Stimulated activated CD4-positive, alpha-beta T cell treated with anti-CD3 and anti-CD28 coated beads, Interleukin-15, amount 100 ng/mL, for 1 hour (primary cell): ENCODE measurements around the gene CDH11.

Experiments used
- DNase-seq, 2 donors: peaks; one replicate each; pipeline ENCODE4 v3.0.0-alpha.2; 2020; ENCODE audit warnings: low read depth in 1 of 2, low spot score in 1 of 2

The CDH11 gene

GRCh38 chr16:64983963-64984362 lies 137.9 kb downstream of the CDH11 start:
- no peak for DNase-seq

- DNase-seq, result no peak
These were observed 138.6 kb downstream of the CDH11 start for GRCh38 chr16:64983231-64983630.

GRCh38 chr16:64982581-64982980 lies 139.3 kb downstream of the CDH11 start:
- DNase-seq, result no peak

DNA sequence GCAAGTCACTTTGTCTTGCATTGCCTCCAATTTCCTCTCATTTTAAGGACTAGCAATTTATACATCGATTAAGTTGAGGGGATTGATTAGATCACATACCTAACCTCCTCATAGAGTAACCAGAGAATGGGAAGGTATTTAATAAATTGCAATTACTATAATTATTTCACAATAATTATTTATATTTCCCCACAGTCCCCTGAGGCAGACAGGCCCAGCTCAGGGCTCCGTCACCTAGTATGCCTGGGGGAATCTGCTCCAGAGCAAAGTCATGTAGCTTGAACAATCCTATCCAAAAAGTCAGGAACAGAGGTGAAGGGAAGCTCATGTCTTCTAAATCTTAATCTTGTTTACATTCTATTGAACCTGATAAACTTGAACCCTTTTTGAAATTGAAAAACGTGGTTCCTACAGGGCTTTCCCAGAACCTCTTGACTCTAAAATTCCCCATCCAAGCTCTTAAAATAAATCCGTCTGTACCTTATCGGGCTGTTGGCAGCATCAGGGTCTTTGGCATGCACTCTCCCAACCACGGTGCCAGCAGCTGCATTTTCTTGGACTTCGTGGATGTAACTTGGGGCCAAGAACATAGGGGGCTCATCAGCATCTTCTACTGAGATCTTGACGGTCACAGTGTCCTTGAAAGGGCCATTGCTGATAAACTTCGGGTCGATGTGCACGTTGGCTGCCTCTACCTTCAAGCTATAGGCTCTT lies 140.1 kb downstream of the CDH11 start:
- DNase-seq, result no peak

GRCh38 chr16:64977206-64977920 lies 144.5 kb downstream of the CDH11 start:
- DNase-seq, result no peak

- no peak for DNase-seq
These were observed 146.0 kb downstream of the CDH11 start for GRCh38 chr16:64975821-64976220.

- DNase-seq, result no peak
These were observed 147.5 kb downstream of the CDH11 start for GRCh38 chr16:64974381-64974780.

- no peak for DNase-seq
These were observed 148.7 kb downstream of the CDH11 start for GRCh38 chr16:64973171-64973570.

DNA sequence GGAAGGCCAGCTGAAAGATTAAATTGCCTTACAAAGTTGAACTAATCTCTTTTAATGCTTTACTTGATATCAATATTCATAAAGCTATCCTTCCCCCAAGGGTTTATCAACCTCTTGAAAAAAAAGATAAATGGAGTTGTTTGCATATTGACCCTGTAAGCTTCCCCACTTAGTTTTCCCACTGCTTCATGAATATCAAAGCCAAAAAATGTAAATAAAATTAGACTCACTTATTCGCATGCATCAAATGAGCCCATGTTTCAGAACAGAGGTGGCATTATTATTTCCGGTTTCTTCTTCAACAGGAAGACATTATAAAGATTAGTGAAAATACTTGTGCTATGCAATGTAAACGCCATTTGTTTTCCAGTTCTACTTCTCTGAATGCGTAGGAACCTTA lies 150.7 kb downstream of the CDH11 start:
- DNase-seq, result no peak

GRCh38 chr16:64969221-64969620 lies 152.6 kb downstream of the CDH11 start:
- no peak for DNase-seq

- DNase-seq, result no peak
These were observed 153.3 kb downstream of the CDH11 start for GRCh38 chr16:64968539-64968938.

GRCh38 chr16:64964126-64964540 lies 157.7 kb downstream of the CDH11 start:
- no peak for DNase-seq

DNA sequence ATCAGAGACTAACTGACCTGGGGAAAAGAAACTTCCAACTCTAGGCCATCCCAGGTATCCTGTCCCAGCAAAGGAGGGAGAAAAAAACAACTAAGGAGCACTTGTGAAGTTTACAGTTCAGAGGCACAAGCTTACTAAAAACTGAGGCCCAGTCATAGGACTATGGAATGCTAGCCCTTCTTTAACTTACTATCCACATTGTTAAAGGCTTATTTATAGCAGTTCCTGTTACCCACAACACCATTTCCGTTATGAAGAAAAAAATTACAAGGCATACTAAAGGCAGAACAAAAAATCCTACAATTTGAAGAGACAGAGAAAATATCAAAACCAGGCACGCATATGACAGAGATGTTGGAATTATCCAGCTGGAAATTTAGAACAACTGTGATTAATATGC lies 159.1 kb downstream of the CDH11 start:
- DNase-seq, result no peak

DNA sequence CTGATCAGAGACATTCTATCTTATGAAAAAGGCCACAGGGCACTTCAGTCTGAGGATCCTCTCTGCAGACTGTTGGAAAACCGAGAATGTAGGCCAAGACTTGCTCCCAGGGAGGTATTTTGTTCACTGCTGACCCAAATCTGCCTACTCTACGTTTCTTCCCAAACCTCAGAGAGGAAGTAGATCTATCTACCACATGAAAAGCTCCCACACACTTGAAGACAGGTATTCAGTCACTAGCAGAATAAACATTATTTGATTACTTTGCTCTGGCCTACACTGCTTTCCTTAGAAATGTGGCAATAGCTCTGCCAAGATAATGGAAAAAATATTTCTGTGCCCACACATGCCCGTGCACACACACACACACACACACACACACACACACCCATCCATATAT lies 164.6 kb downstream of the CDH11 start:
- no peak for DNase-seq

DNA sequence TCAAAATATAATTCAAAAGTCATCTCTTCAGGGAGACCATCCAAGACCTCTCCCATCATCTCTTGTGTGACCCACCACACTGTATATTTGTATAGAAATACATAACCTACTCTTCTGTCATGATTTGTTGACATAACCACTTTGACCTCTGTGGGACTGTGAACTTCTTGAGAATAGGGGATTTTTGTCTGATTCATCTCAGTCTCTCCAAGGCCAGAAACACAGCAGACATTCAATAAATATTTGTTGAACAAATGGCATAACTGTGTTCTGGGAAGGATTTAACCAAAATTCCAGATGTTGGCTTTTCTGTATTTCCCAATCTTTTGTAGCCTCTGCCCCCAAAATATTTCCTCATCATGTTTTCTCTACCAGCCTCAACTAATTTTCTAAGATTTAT lies 169.7 kb downstream of the CDH11 start:
- no peak for DNase-seq

DNA sequence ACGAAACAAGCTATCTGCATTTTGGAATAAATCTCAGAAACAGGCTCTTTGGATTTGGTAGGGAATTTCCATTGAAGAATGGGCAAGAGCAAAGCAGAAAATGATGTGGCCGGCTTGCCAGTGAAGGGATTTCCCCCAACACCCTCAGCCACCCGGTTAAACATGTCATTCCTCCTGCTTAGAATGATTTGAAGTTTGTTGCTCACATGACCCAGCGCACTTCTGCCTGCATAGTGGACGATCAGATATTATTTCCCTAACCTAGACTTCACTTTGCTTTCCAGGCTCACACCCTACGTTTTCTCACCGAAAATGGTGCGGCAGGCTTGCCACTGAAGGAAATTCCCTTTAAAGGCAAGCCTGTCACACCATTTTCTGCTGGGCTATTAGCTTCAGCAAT lies 170.7 kb downstream of the CDH11 start:
- no peak for DNase-seq

GRCh38 chr16:64950731-64951130 lies 171.1 kb downstream of the CDH11 start:
- DNase-seq, result no peak

DNA sequence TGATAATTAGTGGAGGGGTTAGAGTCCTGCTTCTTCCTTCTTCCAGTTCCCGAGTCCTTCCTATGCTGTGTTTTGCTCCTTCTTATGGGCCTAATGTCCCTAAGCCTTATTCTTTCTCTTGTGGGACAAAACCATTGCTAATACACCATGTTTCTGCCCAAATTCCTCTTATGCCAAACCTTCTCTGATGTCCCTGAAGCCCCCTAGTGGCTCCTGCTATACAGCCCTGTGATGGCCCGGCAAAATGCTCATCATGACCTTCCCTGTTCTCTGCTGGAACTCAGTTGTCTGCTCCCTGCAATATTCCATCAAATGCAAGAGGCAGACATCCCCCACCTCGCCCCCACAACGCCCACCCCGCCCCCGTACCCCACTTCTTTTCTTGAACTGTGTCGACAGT lies 171.6 kb downstream of the CDH11 start:
- no peak for DNase-seq

- DNase-seq, result no peak
These were observed 173.8 kb downstream of the CDH11 start for GRCh38 chr16:64948056-64948455.

DNA sequence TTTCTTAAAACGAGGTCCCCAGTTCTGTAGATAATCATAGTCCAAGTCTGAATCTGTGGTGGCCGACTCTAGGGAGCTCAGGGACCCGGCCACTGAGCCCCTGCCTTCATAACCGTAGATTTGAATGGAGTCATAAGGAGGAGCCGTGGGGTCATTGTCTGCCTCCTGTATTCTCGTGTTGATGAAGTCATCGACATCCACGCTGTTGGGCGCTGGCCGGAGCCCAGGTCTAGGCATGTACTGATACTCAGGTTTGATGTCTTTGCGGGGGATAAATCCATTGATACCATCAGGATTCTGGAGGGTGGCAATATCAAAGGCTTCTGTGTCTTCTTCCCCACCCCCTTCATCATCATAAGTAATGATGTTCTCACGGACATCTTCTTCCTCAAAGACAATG lies 174.2 kb downstream of the CDH11 start:
- no peak for DNase-seq

- DNase-seq, result no peak
These were observed 188.0 kb downstream of the CDH11 start for GRCh38 chr16:64933885-64934284.

GRCh38 chr16:64926476-64926875 lies 195.4 kb downstream of the CDH11 start:
- no peak for DNase-seq

GRCh38 chr16:64925166-64925565 lies 196.7 kb downstream of the CDH11 start:
- DNase-seq, result no peak
